Natural killer cell (primary cell): ENCODE measurements around the gene PF4V1. TPM values are rescaled to one million over a fixed set of nuclear protein-coding genes. Genes with fewer than 3 reads are reported as not detected.

ENCODE experiments used
- ATAC-seq, 3 donors: fragments of 150-1000 bp in 2 of 3; fragments of 200-7000 bp in 1 of 3; cut with Tn5 transposase; 1 replicate in 1 of 3; 2 replicates in 2 of 3; pipeline ENCODE4 v1.10.0; 2021; ENCODE audit warnings: mild to moderate bottlenecking in 2 of 3, moderate library complexity in 2 of 3
- DNase-seq, 2 donors: peaks; one replicate each; pipeline versions ENCODE4 v3.0.0 to v3.0.0-alpha.2; 2013 to 2021; ENCODE audit warnings: mixed read lengths in 1 of 2
- H3K27ac ChIP-seq: one replicate; pipeline ENCODE4 v1.5.1; 2013; ENCODE audit warnings: mild to moderate bottlenecking, low read length
- H3K27me3 ChIP-seq: one replicate; pipeline ENCODE4 v1.6.1; 2013; ENCODE audit warnings: low read length; ENCODE audit not compliant: control insufficient read depth, insufficient read depth
- H3K36me3 ChIP-seq: one replicate; pipeline ENCODE4 v1.6.1; 2013; ENCODE audit warnings: low read length; ENCODE audit not compliant: control insufficient read depth, insufficient read depth
- H3K4me1 ChIP-seq: one replicate; pipeline ENCODE4 v1.6.1; 2013; ENCODE audit warnings: low read length; ENCODE audit not compliant: control insufficient read depth, insufficient read depth
- H3K4me3 ChIP-seq: one replicate; pipeline ENCODE4 v1.5.1; 2013; ENCODE audit warnings: low read length
- H3K9me3 ChIP-seq: one replicate; pipeline ENCODE4 v1.6.1; 2013; ENCODE audit warnings: low read length; ENCODE audit not compliant: control insufficient read depth, insufficient read depth
- H3K27ac Mint-ChIP-seq, 2 donors: one replicate each; pipeline ENCODE4 v1.8.0; 2022; ENCODE audit warnings: mild to moderate bottlenecking in 2 of 2, mixed read lengths in 2 of 2, moderate library complexity in 1 of 2
- H3K27me3 Mint-ChIP-seq, 2 donors: one replicate each; pipeline ENCODE4 v1.8.0; 2022; ENCODE audit warnings: low read depth in 2 of 2, mixed read lengths in 2 of 2
- H3K36me3 Mint-ChIP-seq: one replicate; pipeline ENCODE4 v1.8.0; 2022; ENCODE audit warnings: mixed read lengths
- H3K4me1 Mint-ChIP-seq, 2 donors: one replicate each; pipeline ENCODE4 v1.8.0; 2022; ENCODE audit warnings: mixed read lengths in 2 of 2
- H3K4me3 Mint-ChIP-seq: one replicate; pipeline ENCODE4 v1.8.0; 2022; ENCODE audit warnings: mild to moderate bottlenecking, moderate library complexity, mixed read lengths
- H3K9me3 Mint-ChIP-seq, 2 donors: one replicate each; pipeline ENCODE4 v1.8.0; 2022; ENCODE audit warnings: mixed read lengths in 2 of 2
- CTCF ChIP-seq: fragments of 200-600 bp; IDR thresholded peaks from one replicate; pipeline ENCODE4 v1.8.0; 2022; ENCODE audit warnings: antibody characterized with exemption
- WGBS: methylation state at CpG from one replicate; pipeline ENCODE4 v1.1.7; 2013; ENCODE audit warnings: missing lambda C conversion rate; ENCODE audit not compliant: insufficient coverage; 5-methylcytosine and 5-hydroxymethylcytosine counted together
- intact Hi-C: fragments of 100-400 bp; cut with micrococcal nuclease; formaldehyde crosslinking; loops from one replicate; pipeline ENCODE4 v1.14.2; 2022
- total RNA-seq, 4 donors: library from RNA; stranded (reverse); fragments of 120-200 nt in 1 of 4; gene quantifications; one replicate each; pipeline versions ENCODE4 v1.2.3 to v1.2.4, GENCODE V29; 2013 to 2022

Gene PF4V1
- total RNA-seq, result 10 to 100 TPM in 1 of 3 donors, 1 to 10 TPM in 1, not detected in 1; 3.3 to 14.9 TPM
- 11.0 TPM for total RNA-seq (2013)

- intact Hi-C loops, result no loop called here
- Histone ChIP-seq H3K4me3 (no peak within 1 kb of the TSS), H3K9me3 (no peaks in the 10 kb centered on the region), H3K27me3 (no peaks in the 10 kb centered on the region), H3K4me1 (no peaks in the 10 kb centered on the region), H3K27ac (no peak within 1 kb of the TSS), H3K36me3 (no peaks in the 10 kb centered on the region)
- DNase-seq (no peak), ATAC-seq (no peak)
- no peak for TF ChIP-seq CTCF
- no peak within 1 kb of the TSS for H3K4me3 Mint-ChIP-seq
- H3K9me3 Mint-ChIP-seq, result peaks cover 0 to 2% of the 10 kb centered on the region in 2 donors
- 37% methylated on average over 21 of the region's 22 CpGs for WGBS
- H3K36me3 Mint-ChIP-seq, result no peaks in the 10 kb centered on the region
- H3K4me1 Mint-ChIP-seq, result no peaks in the 10 kb centered on the region
- no peaks in the 10 kb centered on the region for H3K27me3 Mint-ChIP-seq
- no peak within 1 kb of the TSS for H3K27ac Mint-ChIP-seq
These were observed at the start of gene PF4V1 for GRCh38 chr4:73853246-73853704. Gene PF4V1 (plus strand): TSS chr4:73853296. CDS start chr4:73853363, 67 bp downstream.

GRCh38 chr4:73810191-73810590 lies 42.9 kb upstream of the PF4V1 start:
- Mint-ChIP-seq H3K9me3 (peaks cover 11 to 16% of the 10 kb centered on the region in 2 donors), H3K27ac (no peak overlapping the region), H3K27me3 (no peaks in the 10 kb centered on the region), H3K36me3 (no peaks in the 10 kb centered on the region), H3K4me1 (no peaks in the 10 kb centered on the region), H3K4me3 (no peak overlapping the region)
- Histone ChIP-seq H3K9me3 (no peaks in the 10 kb centered on the region), H3K36me3 (no peaks in the 10 kb centered on the region), H3K27ac (no peak overlapping the region), H3K27me3 (no peaks in the 10 kb centered on the region), H3K4me1 (no peaks in the 10 kb centered on the region), H3K4me3 (no peak overlapping the region)
- no peak for TF ChIP-seq CTCF
- DNase-seq (no peak), ATAC-seq (no peak)
- 92% methylated on average over 2 of the region's 3 CpGs for WGBS
- intact Hi-C loops, result no loop called here

- no peak overlapping the region for H3K4me3 ChIP-seq
- intact Hi-C loops, result no loop called here
- H3K9me3 ChIP-seq, result no peaks in the 10 kb centered on the region
- WGBS, result 79% methylated on average over 1 of the region's 1 CpG
- no peaks in the 10 kb centered on the region for H3K27me3 Mint-ChIP-seq
- ATAC-seq (no peak), DNase-seq (no peak)
- H3K9me3 Mint-ChIP-seq, result peaks cover 9 to 16% of the 10 kb centered on the region in 2 donors
- no peak for TF ChIP-seq CTCF
- H3K4me3 Mint-ChIP-seq, result no peak overlapping the region
- H3K36me3 Mint-ChIP-seq, result no peaks in the 10 kb centered on the region
- H3K27ac Mint-ChIP-seq, result no peak overlapping the region
- H3K36me3 ChIP-seq, result no peaks in the 10 kb centered on the region
- H3K4me1 Mint-ChIP-seq, result no peaks in the 10 kb centered on the region
- no peak overlapping the region for H3K27ac ChIP-seq
- no peaks in the 10 kb centered on the region for H3K4me1 ChIP-seq
- no peaks in the 10 kb centered on the region for H3K27me3 ChIP-seq
These were observed 41.3 kb upstream of the PF4V1 start for GRCh38 chr4:73811841-73812240.

DNA sequence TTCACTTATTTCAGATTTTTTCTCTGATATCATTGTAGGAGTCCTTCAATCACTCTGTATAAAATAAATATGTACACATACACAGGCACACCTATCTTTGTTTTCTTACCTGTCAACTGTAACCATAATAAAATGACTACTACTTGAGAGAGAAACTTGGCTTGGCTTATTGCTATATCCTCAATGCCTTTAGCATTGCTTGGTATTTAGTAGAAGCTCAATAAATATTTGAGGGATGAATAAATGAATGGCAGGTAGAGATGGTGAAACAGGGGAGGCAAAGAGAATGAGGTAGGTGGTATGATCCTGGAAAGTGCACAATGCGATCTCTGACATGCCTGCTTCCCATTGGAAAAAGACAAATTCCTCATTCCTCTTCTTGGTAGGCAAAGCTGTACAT lies 38.4 kb upstream of the PF4V1 start:
- Histone ChIP-seq H3K4me3 (no peak overlapping the region), H3K36me3 (no peaks in the 10 kb centered on the region), H3K9me3 (no peaks in the 10 kb centered on the region), H3K27me3 (no peaks in the 10 kb centered on the region), H3K4me1 (no peaks in the 10 kb centered on the region), H3K27ac (no peak overlapping the region)
- 71% methylated on average over 1 of the region's 1 CpG for WGBS
- intact Hi-C loops, result no loop called here
- no peaks in the 10 kb centered on the region for H3K36me3 Mint-ChIP-seq
- H3K27ac Mint-ChIP-seq, result no peak overlapping the region
- no peaks in the 10 kb centered on the region for H3K4me1 Mint-ChIP-seq
- H3K27me3 Mint-ChIP-seq, result no peaks in the 10 kb centered on the region
- DNase-seq (no peak), ATAC-seq (no peak)
- H3K9me3 Mint-ChIP-seq, result peaks cover 11 to 12% of the 10 kb centered on the region in 2 donors
- H3K4me3 Mint-ChIP-seq, result no peak overlapping the region
- no peak for TF ChIP-seq CTCF
